Erythroblast (primary cell): Measurements from ENCODE around the gene C4orf51.
A peak's percentile ranks its signal among the peaks of the same experiment; 100 is the strongest.

Experiments
- DNase-seq, 2 experiments: peaks; one replicate each; lab custom pipeline; 2025; lab: John Stamatoyannopoulos, UW
- GATA1 ChIP-seq: IDR thresholded peaks from 2 replicates; pipeline ENCODE4 v1.6.1; 2011; ENCODE audit warnings: low read depth, mild to moderate bottlenecking, control low read depth, low read length, moderate library complexity
- POLR2A ChIP-seq: IDR thresholded peaks from 2 replicates; pipeline ENCODE4 v1.6.1; 2011; ENCODE audit warnings: mild to moderate bottlenecking, low read length

C4orf51 gene

DNA sequence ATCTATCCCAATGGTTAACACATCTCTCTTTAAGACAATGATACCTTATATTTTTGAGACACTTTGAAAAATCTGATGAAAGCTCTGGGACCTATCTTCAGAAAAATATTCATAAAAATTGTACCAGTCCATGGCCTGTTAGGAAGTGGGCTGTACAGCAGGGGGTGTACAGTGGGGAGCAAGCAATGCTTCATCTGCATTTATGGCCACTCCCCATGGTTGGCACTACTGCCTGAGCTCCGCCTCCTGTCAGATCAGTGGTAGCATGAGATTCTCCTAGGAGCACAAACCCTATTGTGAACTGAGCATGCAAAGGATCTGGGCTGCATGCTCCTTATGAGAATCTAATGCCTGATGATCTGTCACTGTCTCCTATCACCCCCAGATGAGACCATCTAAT, 42.6 kb downstream of the C4orf51 start:
- TF ChIP-seq GATA1 (no peak), POLR2A (no peak)
- peak; percentile 6 to 25 for DNase-seq

DNA sequence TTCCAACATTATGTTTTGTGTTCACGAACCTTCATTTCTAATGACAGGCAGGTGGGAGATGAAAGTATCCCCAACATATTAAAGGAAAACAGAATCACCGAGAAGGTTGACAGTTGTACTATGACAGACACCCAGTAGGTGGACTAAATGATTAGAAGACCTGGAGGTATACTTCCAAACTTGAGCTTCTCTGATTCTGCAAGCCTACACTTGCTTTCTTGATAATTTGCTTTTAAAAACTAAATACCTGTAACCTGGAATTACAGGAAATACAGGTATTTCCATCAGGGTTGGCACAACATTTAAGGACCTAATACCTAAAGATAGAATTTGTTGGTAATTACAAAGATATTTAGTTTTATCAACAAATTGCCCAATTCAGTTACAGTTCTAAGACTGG, 43.4 kb downstream of the C4orf51 start:
- DNase-seq = no peak
- no peak for TF ChIP-seq POLR2A
- TF ChIP-seq GATA1 = no peak

DNA sequence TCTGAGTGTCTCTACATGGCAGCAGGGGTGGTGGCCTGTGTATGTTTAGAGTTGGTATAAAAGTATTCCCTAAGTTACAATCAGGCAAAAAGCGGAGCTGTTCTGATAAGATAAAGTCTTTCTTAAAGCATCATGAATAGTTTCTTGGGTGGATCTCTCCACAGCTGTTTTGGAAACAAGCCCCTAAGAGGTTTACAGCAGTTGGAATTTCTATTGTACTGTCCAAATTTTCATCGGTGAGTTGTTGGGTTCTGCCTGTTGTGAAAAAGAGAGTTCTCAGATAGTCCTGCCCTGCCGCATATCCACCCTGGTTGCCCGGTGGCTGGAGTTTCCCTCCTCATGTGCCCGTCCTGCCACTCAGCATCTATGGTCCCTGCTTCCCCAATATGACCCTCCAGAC, 50.1 kb downstream of the C4orf51 start:
- peak; percentile 44 to 74 for DNase-seq
- TF ChIP-seq GATA1 (no peak), POLR2A (no peak)

DNA sequence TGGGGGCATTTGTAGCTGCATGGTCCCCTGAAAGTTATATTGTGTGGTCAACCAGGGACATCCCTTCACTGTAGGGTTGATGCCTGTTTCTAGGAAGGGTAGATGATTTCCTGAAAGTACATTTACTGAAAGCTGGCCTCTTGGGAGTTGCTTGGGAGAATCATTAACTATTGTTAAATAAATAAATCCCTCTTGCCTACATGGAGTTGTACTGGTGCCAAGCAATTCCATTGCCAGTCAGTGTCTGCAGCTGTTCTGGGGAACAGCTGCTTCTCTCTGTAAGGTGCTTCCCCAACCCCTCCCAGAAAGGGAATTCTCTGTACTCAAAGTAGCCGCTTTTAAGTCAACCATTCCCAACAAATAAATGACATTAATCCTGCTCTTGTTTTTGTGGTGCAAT, 51.1 kb downstream of the C4orf51 start:
- peak in 1 of 2 experiments; percentile 7 for DNase-seq
- TF ChIP-seq POLR2A (no peak), GATA1 (no peak)

DNA sequence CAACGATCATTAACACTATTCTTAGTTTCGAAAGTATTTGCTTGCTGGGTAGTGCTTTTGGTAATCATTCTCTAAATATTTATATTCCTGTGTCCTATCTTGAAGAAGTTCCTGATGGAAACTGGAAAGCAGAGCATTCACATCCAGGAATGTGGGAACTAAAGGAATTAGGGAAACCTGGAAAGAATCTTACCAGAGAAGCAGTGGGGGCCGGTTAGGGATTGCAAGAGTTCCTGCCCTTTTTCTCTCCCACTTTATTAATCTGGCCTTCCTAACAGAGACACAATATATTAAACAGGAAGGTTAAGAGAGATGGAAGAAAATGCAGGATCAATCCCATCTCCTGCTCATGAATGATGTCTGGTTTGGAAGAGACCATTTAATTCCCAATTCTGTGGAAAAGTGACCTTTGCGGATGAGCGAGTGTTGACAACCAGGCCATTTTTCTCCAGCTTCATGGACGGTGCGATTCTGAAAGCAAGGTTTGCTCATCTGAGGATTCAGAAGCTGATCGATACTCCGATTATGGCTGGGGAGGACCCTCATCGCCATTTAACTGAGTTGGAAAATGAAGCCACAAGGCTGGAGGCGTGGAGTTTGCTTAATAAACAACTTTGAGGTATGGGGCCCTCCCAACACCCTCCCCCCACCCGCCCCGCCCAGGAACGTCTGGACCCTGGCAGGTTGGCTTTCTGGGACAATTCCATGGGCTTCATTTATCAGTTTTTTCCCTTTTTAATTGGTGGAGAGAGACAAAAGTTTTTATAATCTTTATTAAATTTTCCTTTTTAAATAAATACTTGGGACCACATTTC, 52.3 kb downstream of the C4orf51 start:
- peak; percentile 20 to 40 for DNase-seq
- TF ChIP-seq POLR2A (no peak), GATA1 (no peak)

DNA sequence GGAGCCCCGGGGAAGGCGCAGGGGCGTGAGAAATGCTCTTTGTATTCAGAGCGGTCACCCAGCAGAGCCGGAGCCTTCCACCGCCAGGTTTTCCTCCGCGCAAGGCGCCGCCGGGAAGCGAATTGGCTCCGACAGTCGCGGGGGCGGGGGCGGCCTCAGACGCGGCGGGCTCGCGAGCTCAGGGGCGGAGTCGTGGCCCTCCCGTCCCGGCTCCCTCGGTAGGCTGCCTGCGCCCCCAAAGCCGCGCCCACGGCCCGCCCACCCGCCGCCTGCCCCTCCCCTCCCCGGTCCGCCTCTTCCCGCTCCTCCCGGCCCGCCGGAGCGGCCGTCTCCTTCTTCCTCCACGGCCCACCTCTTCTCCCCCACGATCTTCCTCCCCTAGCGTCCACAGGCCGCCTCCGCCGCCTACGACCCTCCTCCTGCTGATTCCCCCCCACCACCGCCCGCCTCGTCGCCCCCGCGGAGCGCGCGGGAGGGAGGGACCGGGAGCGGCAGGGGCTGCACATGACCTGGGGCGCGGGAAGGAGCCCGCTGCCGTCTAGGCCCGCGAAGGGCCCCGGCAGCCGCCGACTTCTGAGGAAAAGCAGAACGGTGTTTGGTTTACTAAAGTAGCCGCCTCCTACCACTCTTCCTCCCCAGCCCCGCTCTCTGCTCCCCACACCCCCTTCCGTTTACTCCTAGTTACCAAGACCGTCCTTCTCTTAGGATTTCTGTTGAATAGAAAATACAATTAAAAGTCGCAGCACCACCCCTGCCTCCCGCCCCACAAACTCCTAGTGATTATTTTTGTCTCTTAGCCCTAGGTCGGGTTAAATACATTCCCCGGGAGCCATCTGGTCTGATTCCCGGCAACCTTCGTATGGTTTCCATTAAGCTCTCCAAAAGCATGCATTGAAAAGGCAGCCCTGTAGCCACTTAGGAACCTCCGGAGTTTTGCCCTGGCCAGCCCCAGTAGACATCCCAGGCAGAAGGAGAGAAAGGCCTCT, 53.2 kb downstream of the C4orf51 start:
- peak; percentile 39 for TF ChIP-seq POLR2A
- no peak for TF ChIP-seq GATA1
- DNase-seq = peak; percentile 92 to 93

DNA sequence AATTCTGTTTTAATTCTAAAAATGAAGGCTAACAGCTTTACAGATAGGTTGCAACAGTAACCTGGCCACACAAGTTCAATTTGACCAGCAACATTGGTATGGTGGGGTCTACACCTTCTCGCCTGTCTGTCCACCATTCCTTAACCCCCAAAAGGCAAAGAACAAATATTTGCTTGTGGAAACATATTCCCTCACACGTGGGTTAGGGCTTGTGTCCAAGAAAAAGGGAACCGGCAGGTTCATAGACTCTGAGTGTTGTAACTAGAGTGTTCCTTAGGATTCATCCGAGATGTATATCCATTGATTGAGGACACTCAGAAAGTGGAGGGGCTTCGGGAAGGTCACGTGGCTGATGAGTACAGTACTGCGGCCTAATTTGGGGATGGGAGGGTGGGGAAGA, 54.1 kb downstream of the C4orf51 start:
- no peak for DNase-seq
- no peak for TF ChIP-seq GATA1
- TF ChIP-seq POLR2A = no peak

DNA sequence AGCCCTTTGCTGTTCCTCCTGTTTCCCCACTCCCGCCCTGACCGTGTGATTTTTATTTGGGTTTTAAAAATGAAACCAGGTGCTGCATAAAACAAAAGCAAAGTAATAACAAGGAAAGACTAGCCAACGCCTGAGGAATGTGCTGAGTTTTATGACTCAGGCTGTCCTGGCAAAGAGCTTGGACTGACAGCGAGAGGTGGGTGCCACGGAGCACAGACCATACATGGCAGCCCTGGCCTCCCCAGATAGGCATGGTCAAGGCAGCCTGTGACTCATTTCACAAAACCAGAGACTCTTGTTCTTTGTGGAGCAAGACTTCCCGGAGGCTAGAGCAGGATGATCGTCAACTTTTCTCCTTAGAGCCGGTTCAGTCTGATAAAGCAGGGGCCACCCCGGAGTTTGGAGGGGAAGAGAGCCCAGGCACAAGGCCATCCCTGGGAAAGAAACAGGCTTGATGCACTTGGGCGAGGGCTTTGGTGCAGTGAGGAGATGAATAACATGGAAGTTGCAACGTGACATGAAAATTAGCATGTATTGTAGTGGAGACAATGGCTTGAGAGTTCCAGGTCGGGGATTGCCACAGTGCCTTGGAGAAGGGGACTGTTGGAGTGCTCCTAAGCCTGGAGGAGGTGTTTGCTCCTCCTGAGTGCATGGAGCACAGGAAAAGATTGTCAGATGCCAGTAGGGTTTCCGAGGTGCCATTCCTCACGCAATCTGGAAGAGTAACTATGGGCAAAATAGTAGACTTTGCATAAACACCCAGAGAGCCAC, 54.8 kb downstream of the C4orf51 start:
- TF ChIP-seq GATA1 (no peak), POLR2A (no peak)
- no peak for DNase-seq

DNA sequence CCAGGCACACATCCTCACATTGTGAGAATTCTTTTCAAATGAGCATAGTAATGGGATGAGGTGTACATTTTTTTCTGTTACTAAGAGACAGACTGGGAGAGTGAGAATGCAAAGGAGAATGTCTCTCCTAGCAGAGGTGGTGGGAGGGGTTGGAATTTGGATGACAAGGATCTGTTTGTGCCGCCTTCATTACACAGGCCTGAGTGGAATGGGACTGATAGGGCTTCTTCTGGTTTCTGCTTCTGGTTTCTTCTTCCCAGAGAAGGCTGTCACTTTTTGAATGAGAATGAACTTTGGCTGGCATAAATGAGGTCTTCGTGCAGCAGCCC, 55.4 kb downstream of the C4orf51 start:
- TF ChIP-seq POLR2A = no peak
- DNase-seq = no peak

DNA sequence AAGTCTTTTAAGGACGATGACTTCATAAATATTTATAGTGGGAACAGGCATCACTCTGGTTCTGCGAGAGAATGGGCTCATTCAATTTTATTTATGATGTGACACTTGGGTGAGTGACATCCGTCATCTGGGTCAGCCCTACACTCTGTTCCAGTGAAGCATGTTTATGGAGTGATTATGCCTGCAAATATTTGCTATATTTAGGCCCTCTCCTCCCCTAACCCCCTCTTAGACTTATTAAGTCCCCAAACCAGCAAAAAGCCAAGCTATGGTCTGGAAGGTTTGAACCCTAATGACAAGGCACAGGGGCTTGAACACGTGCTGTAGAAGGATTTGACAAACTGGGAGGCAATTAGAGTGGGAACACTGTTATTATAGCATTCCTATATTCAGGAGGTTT, 55.9 kb downstream of the C4orf51 start:
- DNase-seq = no peak
- TF ChIP-seq GATA1 (no peak), POLR2A (no peak)

DNA sequence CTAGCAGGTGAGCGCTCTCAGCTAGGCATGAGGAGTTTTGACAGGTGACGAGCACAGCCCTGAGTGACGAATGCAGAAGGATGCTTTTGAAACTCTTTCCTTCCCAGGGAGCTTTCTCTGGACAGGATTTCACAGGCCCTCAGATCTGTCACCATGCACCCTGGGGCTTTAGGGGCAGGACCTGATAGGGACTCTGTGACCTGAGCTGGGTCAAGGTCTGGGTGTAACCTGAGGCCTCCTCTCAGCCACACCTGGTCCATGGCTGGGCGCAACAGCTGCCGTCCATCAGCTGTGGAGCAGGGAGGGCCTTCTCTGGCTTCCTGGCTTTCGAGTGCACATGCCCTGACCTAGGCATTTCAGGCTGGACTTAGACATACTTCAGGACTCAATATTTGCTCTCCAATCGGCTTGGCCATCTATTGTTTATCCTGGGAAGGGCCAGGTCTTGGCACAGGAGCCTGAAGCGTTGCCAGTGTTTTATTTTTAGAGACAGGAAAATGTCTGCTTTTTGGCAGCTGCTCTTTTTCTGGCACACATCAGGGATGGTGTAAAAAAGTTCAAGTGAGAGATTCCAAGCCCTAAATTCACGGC, 56.4 kb downstream of the C4orf51 start:
- DNase-seq = no peak
- TF ChIP-seq POLR2A (no peak), GATA1 (no peak)

DNA sequence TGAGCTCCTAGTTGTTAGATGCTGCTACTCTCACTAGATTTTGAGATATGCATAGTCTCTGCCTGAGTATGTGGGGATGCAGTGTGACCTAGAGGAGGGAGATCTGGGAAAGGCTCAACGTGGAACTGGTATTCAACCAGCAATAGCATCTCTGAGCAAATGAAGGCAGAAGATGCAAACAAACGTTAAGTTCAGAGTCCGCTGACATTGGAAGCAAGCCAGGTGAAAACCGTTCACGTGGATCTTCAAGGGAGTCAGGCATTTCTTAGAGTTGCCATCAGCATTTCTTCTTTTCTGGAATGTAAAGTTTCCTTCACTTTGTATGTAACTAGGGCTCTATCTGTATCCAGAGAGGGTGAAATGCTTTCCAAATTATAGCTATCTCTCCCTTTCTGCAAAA, 59.9 kb downstream of the C4orf51 start:
- TF ChIP-seq POLR2A = no peak
- no peak for TF ChIP-seq GATA1
- DNase-seq = no peak

DNA sequence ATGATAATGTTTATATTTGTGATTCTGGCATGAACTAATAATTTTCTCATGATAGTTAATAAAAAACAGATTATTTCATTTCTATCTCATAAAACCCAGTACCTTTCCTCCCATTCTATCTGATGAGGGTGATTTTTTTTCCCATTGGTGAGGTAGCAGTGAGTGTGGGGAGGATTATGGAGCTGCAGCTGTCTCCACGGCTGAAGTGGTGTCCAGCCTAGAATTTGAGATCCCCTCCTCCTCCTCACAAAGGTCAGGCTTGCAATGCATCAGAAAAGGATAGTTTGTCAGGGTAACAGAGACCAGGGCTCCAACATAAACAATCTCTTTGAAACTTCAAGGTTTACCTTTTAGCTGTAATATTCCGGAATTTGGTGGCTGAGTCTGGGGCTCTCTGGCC, 60.9 kb downstream of the C4orf51 start:
- no peak for DNase-seq
- TF ChIP-seq POLR2A (no peak), GATA1 (no peak)
